LNCAP (cell line): ENCODE results near the gene SGPL1.

Experiments used
- CTCF ChIP-seq: fragments of 450-650 bp; IDR thresholded peaks from 2 replicates; pipeline ENCODE4 v1.5.1; 2017; ENCODE audit warnings: mild to moderate bottlenecking

The SGPL1 gene

GRCh38 chr10:70845256-70845655 is 29.5 kb downstream of the SGPL1 start:
- TF ChIP-seq CTCF, result no peak

- no peak for TF ChIP-seq CTCF
Observed at GRCh38 chr10:70845816-70846215, 30.1 kb downstream of the SGPL1 start.

GRCh38 chr10:70846795-70847194 is 31.0 kb downstream of the SGPL1 start:
- TF ChIP-seq CTCF, result no peak

- no peak for TF ChIP-seq CTCF
Observed at GRCh38 chr10:70847659-70848360, 32.1 kb downstream of the SGPL1 start.

- no peak for TF ChIP-seq CTCF
Observed at GRCh38 chr10:70849582-70850016, 33.9 kb downstream of the SGPL1 start.

DNA sequence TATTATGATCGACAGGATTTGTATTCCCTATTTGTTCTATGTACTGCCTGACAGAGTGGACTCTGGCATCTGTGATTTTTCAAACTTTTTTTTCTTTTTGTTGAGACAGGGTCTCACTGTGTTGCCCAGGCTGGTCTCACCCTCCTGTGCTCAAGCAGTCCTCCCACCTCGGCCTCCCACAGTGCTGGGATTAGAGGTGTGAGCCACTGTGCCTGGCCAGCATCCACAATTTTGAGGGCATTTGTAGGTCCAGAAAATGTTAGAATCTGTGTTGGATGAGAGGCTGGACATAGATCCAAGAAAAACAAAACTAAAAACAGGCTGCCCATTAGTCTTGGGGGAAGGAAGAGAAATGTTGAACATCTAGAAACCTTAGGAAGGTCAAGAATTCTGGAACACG is 34.3 kb downstream of the SGPL1 start:
- no peak for TF ChIP-seq CTCF

DNA sequence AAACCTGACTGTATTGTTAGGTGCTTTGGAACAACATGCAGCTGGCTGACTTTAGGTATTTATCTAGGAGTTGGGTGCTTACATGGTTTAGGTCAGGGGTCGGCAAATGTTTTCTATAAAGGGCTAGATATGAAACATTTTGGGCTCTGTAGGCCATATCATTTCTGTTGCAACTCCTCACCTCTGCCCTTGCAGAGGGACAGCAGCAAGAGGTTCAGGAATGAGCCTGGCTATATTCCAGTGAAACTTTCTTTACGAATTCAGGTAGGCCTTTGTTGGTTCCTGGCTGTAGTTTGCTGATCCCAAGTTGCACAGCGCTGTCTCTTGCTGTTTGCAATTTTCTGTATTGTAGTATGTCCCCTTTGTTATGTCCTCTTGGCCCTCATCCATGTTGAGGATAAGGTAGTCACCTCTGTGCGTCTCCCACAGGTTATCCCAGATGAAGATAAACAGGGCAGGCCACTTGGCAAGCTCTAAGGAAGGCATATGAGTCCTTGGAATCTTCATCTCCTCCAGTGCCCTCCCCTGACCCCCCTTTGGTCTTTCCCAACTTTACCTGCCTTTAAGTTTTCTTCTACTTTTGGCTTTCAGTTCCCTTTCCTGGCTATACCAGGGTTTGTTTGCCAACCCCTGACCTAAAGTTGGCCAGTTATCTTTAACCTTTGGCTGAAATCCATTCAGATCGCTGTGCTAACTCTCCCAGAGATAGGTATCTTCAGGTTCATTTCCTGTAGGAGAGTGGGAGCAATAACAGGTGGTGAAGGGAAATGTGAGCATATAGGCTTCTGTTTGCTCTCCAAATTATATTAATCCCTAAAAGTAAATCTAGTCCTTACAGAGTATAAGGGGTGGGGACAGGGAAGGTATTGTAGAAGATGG is 36.1 kb downstream of the SGPL1 start:
- no peak for TF ChIP-seq CTCF
